HepG2 (cell line): Measurements from ENCODE around the gene CRLF3. TPM values are rescaled to one million over a fixed set of nuclear protein-coding genes. Genes with fewer than 3 reads are reported as not detected.

Experiments
- ATAC-seq: fragments of 200-7000 bp; cut with Tn5 transposase; 3 replicates; pipeline ENCODE4 v1.9.1; 2020; ENCODE audit warnings: mild to moderate bottlenecking, moderate library complexity
- BruUV-seq: library from RNA; stranded (reverse); fragments of 400-500 nt; replicated peaks from 2 replicates; lab custom pipeline; 2021; lab: Mats Ljungman, UMichigan
- CTCF ChIA-PET: fragments of 300-600 bp; formaldehyde crosslinking; extraction: SDS; loops from one replicate; lab custom pipeline; 2021; ENCODE audit warnings: low total read pairs, inconsistent platforms, low intra/inter-chr PET ratio; lab: Yijun Ruan, JAX
- POLR2A ChIA-PET: fragments of 350-600 bp; sonication (Branson Sonifier 250); formaldehyde crosslinking; loops from one replicate; lab custom pipeline; 2020; ENCODE audit warnings: antibody characterized with exemption, inconsistent platforms; lab: Yijun Ruan, JAX
- DNase-seq: peaks from one replicate; pipeline ENCODE4 v3.0.0-alpha.2; 2015; ENCODE audit warnings: low spot score
- FAIRE-seq: peaks from 3 replicates; lab custom pipeline; 2011; peaks lifted over from hg19 to GRCh38; lab: Jason Lieb, UNC
- H2AFZ ChIP-seq: one replicate; pipeline ENCODE4 v1.6.1; 2011; ENCODE audit warnings: low read length, inconsistent platforms
- H3K27ac ChIP-seq: fragments of 300-600 bp; 3 replicates; pipeline ENCODE4 v1.8.0; 2011; ENCODE audit warnings: mixed run types, mild to moderate bottlenecking, mixed read lengths, low read length, inconsistent platforms; ENCODE audit not compliant: insufficient read depth; ENCODE audit errors: extremely low read length
- H3K27me3 ChIP-seq, 2 experiments: fragments of 200-600 bp in 1 of 2; 2 replicates in 1 of 2; 3 replicates in 1 of 2; pipeline versions ENCODE4 v1.6.0 to v1.8.0; 2011; ENCODE audit warnings: low read length in 2 of 2, mild to moderate bottlenecking in 2 of 2, moderate library complexity in 2 of 2, inconsistent platforms in 1 of 2; ENCODE audit not compliant: insufficient read depth in 2 of 2, control insufficient read depth in 1 of 2
- H3K36me3 ChIP-seq, 2 experiments: fragments of 200-600 bp in 1 of 2; replicated peaks in 1 of 2; 2 replicates in 1 of 2; 3 replicates in 1 of 2; pipeline versions ENCODE4 v1.5.1 to v1.8.0; 2011; ENCODE audit warnings: low read length in 2 of 2, inconsistent platforms in 1 of 2; ENCODE audit not compliant: insufficient read depth in 2 of 2, control insufficient read depth in 1 of 2
- H3K4me1 ChIP-seq: 2 replicates; pipeline ENCODE4 v1.5.1; 2012; ENCODE audit warnings: low read length, inconsistent platforms; ENCODE audit not compliant: insufficient read depth
- H3K4me2 ChIP-seq: 2 replicates; pipeline ENCODE4 v1.6.0; 2011; ENCODE audit warnings: low read depth, low read length, inconsistent platforms
- H3K4me3 ChIP-seq, 3 experiments: fragments of 200-600 bp in 1 of 3; sonication (generic), shearing (Covaris generic) in 1 of 3; replicated peaks in 1 of 3; 2 replicates each; pipeline ENCODE4 v1.5.1; 2011 to 2016; ENCODE audit warnings: low read length in 3 of 3, inconsistent platforms in 2 of 3, low read depth in 2 of 3, mild to moderate bottlenecking in 2 of 3, control low read depth in 1 of 3, mixed read lengths in 1 of 3; ENCODE audit not compliant: insufficient read depth in 1 of 3
- H3K79me2 ChIP-seq: one replicate; pipeline ENCODE4 v1.6.1; 2011; ENCODE audit warnings: low read length, inconsistent platforms; ENCODE audit not compliant: insufficient read depth
- H3K9ac ChIP-seq: 2 replicates; pipeline ENCODE4 v1.6.0; 2011; ENCODE audit warnings: mild to moderate bottlenecking, low read depth, low read length, inconsistent platforms; ENCODE audit not compliant: insufficient read depth
- H3K9me3 ChIP-seq: 2 replicates; pipeline ENCODE4 v1.5.1; 2012; ENCODE audit warnings: mild to moderate bottlenecking, low read length
- H4K20me1 ChIP-seq: 2 replicates; pipeline ENCODE4 v1.6.0; 2011; ENCODE audit warnings: inconsistent platforms, mild to moderate bottlenecking, low read length, moderate library complexity; ENCODE audit not compliant: insufficient read depth
- KAT2B ChIP-seq: fragments of 150-350 bp; IDR thresholded peaks from 2 replicates; pipeline ENCODE4 v1.6.1; 2014; ENCODE audit warnings: low read depth, low read length, borderline replicate concordance
- NPAS2 ChIP-seq: sonication (generic); formaldehyde crosslinking; IDR thresholded peaks from 2 replicates; pipeline ENCODE4 v1.8.0; 2022; ENCODE audit warnings: mild to moderate bottlenecking, missing genetic modification reagents, borderline replicate concordance
- PAWR ChIP-seq: sonication (generic); formaldehyde crosslinking; IDR thresholded peaks from 2 replicates; pipeline ENCODE4 v1.4.0; 2020; ENCODE audit warnings: missing genetic modification reagents, mild to moderate bottlenecking, borderline replicate concordance
- RARG ChIP-seq: sonication (generic); formaldehyde crosslinking; IDR thresholded peaks from 2 replicates; pipeline ENCODE4 v1.4.0; 2020; ENCODE audit warnings: low read depth, mild to moderate bottlenecking, missing genetic modification reagents
- RXRA ChIP-seq: sonication (generic); formaldehyde crosslinking; IDR thresholded peaks from 2 replicates; pipeline ENCODE4 v1.5.1; 2020; ENCODE audit warnings: missing genetic modification reagents
- SALL2 ChIP-seq: sonication (generic); formaldehyde crosslinking; IDR thresholded peaks from 2 replicates; pipeline ENCODE4 v1.8.1; 2023; ENCODE audit warnings: mild to moderate bottlenecking, missing genetic modification reagents, inconsistent platforms
- ZFYVE20 ChIP-seq: sonication (generic); formaldehyde crosslinking; IDR thresholded peaks from 2 replicates; pipeline ENCODE4 v1.8.0; 2023; ENCODE audit warnings: low read depth, mild to moderate bottlenecking, moderate library complexity, missing genetic modification reagents, borderline replicate concordance
- ZNF138 ChIP-seq: sonication (generic); formaldehyde crosslinking; IDR thresholded peaks from 2 replicates; pipeline ENCODE4 v1.5.0; 2020; ENCODE audit warnings: mild to moderate bottlenecking, low read depth, missing genetic modification reagents
- ZNF264 ChIP-seq: sonication (generic); formaldehyde crosslinking; IDR thresholded peaks from 2 replicates; pipeline ENCODE4 v1.4.0; 2020; ENCODE audit warnings: missing genetic modification reagents
- ZNF430 ChIP-seq: sonication (generic); formaldehyde crosslinking; IDR thresholded peaks from 2 replicates; pipeline ENCODE4 v1.9.0; 2021; ENCODE audit warnings: mild to moderate bottlenecking, missing genetic modification reagents
- WGBS: methylation state at CpG from one replicate; pipeline ENCODE4 v1.1.6; 2017; ENCODE audit warnings: low lambda C conversion rate; 5-methylcytosine and 5-hydroxymethylcytosine counted together
- in situ Hi-C: cut with HindIII; loops from 2 replicates; pipeline ENCODE4 v1.10.0; 2017; ENCODE audit warnings: low pct_unique_long_range_greater_than_20kb; ENCODE audit not compliant: extremely low pct_ligation_motif_present
- intact Hi-C: fragments of 100-400 bp; cut with micrococcal nuclease; formaldehyde crosslinking; loops from one replicate; pipeline ENCODE4 v1.10.0; 2022; ENCODE audit not compliant: unreplicated experiment
- polyA plus RNA-seq, 8 experiments: library from polyadenylated mRNA; depleted of rRNA in 3 of 8; stranded (reverse) in 7 of 8; unstranded in 1 of 8; fragments of >200 nt; fragmentation: Illumina TruSeq in 4 of 8; extraction: Trizol in 4 of 8; gene quantifications; 2 replicates each; pipeline versions ENCODE4 v1.2.1 to v1.2.3, GENCODE V29; 2011 to 2016; ENCODE audit warnings: low read depth in 4 of 8, missing spikeins in 1 of 8, mixed read lengths in 1 of 8; ENCODE audit not compliant: insufficient read depth in 1 of 8
- total RNA-seq, 5 experiments: library from RNA; depleted of rRNA; stranded (reverse); fragments of >200 nt; fragmentation: Illumina TruSeq; extraction: Trizol; gene quantifications; 2 replicates each; pipeline ENCODE4 v1.2.3, GENCODE V29; 2016; ENCODE audit warnings: low read depth in 1 of 5

The CRLF3 gene
- total and polyA plus RNA-seq, 2 of the 13 experiments (the other 11 are each of a cell fraction or from before 2014, with no cell fraction given) = 6.4 to 9.1 TPM

GRCh38 chr17:30869005-30869404 is 44.5 kb upstream of the CRLF3 start (continued):
- TF ChIP-seq KAT2B = no peak
- TF ChIP-seq SALL2 (CRISPR knock-in tag) = no peak
- no peak for TF ChIP-seq RARG (CRISPR knock-in tag)
- TF ChIP-seq PAWR (CRISPR knock-in tag) = no peak

GRCh38 chr17:30864636-30865035 is 40.1 kb upstream of the CRLF3 start:
- CTCF ChIA-PET = no interaction called here
- Histone ChIP-seq H3K9me3 (no peaks in the 10 kb centered on the region), H3K79me2 (no peaks in the 10 kb centered on the region), H3K4me3 (no peak overlapping the region), H2AFZ (no peak overlapping the region), H3K4me1 (no peaks in the 10 kb centered on the region)
- 88% methylated on average over 1 of the region's 1 CpG for WGBS
- no peak for ATAC-seq
- TF ChIP-seq ZFYVE20 (CRISPR knock-in tag) (no peak), RXRA (CRISPR knock-in tag) (no peak), NPAS2 (CRISPR knock-in tag) (no peak), ZNF264 (CRISPR knock-in tag) (no peak), ZNF138 (CRISPR knock-in tag) (no peak), ZNF430 (CRISPR knock-in tag) (no peak)
- TF ChIP-seq, all 625 proteins: peak for 0
- peaks cover 2 to 33% of the 10 kb centered on the region in 2 experiments; a peak in 4 of 5 replicates for H3K36me3 ChIP-seq
- FAIRE-seq (no peak), DNase-seq (no peak)
- POLR2A ChIA-PET = no interaction called here
- H3K27ac ChIP-seq = no peak overlapping the region
- H3K27me3 ChIP-seq = no peaks in the 10 kb centered on the region
- in situ Hi-C loops = no loop called here
- H4K20me1 ChIP-seq = no peaks in the 10 kb centered on the region
- H3K4me2 ChIP-seq = no peak overlapping the region
- no TSS peak for BruUV-seq
- intact Hi-C loops = no loop called here
- H3K9ac ChIP-seq = no peak overlapping the region
